Uterus (tissue), 2 donors: ENCODE results near the gene ST8SIA5.

Source experiments
- CTCF ChIP-seq, 4 experiments: fragments of 200-600 bp in 2 of 4; fragments of 450-650 bp in 2 of 4; sonication (generic) in 2 of 4; IDR thresholded peaks; one replicate each; pipeline ENCODE4 v1.5.1; 2016 to 2019; ENCODE audit warnings: antibody characterized with exemption in 4 of 4, mild to moderate bottlenecking in 2 of 4, moderate library complexity in 1 of 4
- POLR2A ChIP-seq, 2 donors: fragments of 450-650 bp; IDR thresholded peaks; one replicate each; pipeline ENCODE4 v1.6.1; 2016; ENCODE audit warnings: antibody characterized with exemption in 2 of 2, mild to moderate bottlenecking in 1 of 2, moderate library complexity in 1 of 2

GRCh38 chr18:46677611-46678010 is 79.2 kb downstream of the ST8SIA5 start:
- TF ChIP-seq POLR2A (IDR thresholded peaks at IDR 0.05) (no peak), CTCF (IDR thresholded peaks at IDR 0.05) (no peak)
